Thyroid gland (tissue), 4 donors: ENCODE results near the gene PNMA6F. TPM values are rescaled to one million over a fixed set of nuclear protein-coding genes. Genes with fewer than 3 reads are reported as not detected.

ENCODE experiments used
- DNase-seq, 2 donors: peaks; one replicate each; pipeline ENCODE4 v3.0.0-alpha.2; 2019
- H3K27ac ChIP-seq, 3 donors: fragments of 200-600 bp; sonication (generic); 1 replicate in 2 of 3; 2 replicates in 1 of 3; pipeline ENCODE4 v1.5.1; 2016 to 2019; ENCODE audit warnings: mild to moderate bottlenecking in 1 of 3, moderate library complexity in 1 of 3
- H3K27me3 ChIP-seq: fragments of 200-600 bp; sonication (generic); one replicate; pipeline ENCODE4 v1.5.1; 2019
- H3K36me3 ChIP-seq, 2 donors: fragments of 200-600 bp; sonication (generic); one replicate each; pipeline ENCODE4 v1.5.1; 2016 to 2019
- H3K4me1 ChIP-seq, 2 donors: fragments of 200-600 bp; sonication (generic); one replicate each; pipeline ENCODE4 v1.5.1; 2017 to 2019
- H3K4me3 ChIP-seq, 3 donors: fragments of 200-600 bp; sonication (generic); replicated peaks in 1 of 3; 1 replicate in 2 of 3; 2 replicates in 1 of 3; pipeline ENCODE4 v1.5.1; 2016; ENCODE audit warnings: mild to moderate bottlenecking in 1 of 3
- H3K9me3 ChIP-seq: fragments of 200-600 bp; sonication (generic); one replicate; pipeline ENCODE4 v1.5.1; 2017
- POLR2A ChIP-seq, 2 donors: fragments of 450-650 bp; IDR thresholded peaks; one replicate each; pipeline ENCODE4 v1.6.1; 2017; ENCODE audit warnings: antibody characterized with exemption in 2 of 2, mild to moderate bottlenecking in 2 of 2, moderate library complexity in 1 of 2
- whole genome bisulfite sequencing, 2 donors: methylation state at CpG; one replicate each; pipeline ENCODE4 v1.1.5; 2017; 5-methylcytosine and 5-hydroxymethylcytosine counted together
- intact Hi-C: fragments of 100-400 bp; cut with DNase I; formaldehyde crosslinking; loops from one replicate; pipeline ENCODE4 v1.15.1; 2023
- total RNA-seq, 4 donors: library from RNA; depleted of rRNA; stranded (reverse); fragments of >200 nt; gene quantifications; one replicate each; pipeline ENCODE4 v1.2.3, GENCODE V29; 2016
- TF ChIP-seq, protein P1 (sequence below), 6 experiments: fragments of 200-600 bp in 3 of 6; fragments of 450-650 bp in 3 of 6; sonication (generic) in 3 of 6; IDR thresholded peaks; one replicate each; pipeline ENCODE4 v1.5.1; 2016 to 2019; ENCODE audit warnings: antibody characterized with exemption in 6 of 6, mild to moderate bottlenecking in 2 of 6, inconsistent platforms in 1 of 6, moderate library complexity in 1 of 6

Gene PNMA6F
- total RNA-seq, 4 donors from 2014 or later = not detected

DNA sequence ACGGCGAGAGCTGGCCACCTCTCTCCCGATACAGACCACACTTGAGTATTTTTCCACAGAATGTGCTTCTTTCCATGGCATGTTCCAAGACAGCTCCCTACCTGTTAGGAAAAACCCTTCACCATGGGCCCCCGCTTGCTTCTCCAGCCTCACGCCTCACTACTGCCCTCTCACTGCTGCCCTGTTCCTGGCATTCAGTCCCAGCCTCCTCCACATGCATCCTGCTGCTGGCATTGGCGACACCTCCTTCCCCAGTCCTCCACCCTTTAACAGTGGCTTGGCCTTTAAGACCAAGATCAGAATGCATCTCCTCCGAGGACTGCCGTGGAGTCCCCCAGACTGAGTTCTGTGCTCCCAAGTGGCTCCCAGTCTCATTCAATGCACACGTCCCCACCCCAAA, 10.7 kb downstream of the PNMA6F start:
- H3K4me1 ChIP-seq = no peaks in the 10 kb centered on the region
- intact Hi-C loops = no loop called here
- no peaks in the 10 kb centered on the region for H3K27me3 ChIP-seq
- H3K9me3 ChIP-seq = no peaks in the 10 kb centered on the region
- peak; percentile 15 to 35 for DNase-seq
- H3K36me3 ChIP-seq = no peaks in the 10 kb centered on the region
- TF ChIP-seq, protein P1, sequence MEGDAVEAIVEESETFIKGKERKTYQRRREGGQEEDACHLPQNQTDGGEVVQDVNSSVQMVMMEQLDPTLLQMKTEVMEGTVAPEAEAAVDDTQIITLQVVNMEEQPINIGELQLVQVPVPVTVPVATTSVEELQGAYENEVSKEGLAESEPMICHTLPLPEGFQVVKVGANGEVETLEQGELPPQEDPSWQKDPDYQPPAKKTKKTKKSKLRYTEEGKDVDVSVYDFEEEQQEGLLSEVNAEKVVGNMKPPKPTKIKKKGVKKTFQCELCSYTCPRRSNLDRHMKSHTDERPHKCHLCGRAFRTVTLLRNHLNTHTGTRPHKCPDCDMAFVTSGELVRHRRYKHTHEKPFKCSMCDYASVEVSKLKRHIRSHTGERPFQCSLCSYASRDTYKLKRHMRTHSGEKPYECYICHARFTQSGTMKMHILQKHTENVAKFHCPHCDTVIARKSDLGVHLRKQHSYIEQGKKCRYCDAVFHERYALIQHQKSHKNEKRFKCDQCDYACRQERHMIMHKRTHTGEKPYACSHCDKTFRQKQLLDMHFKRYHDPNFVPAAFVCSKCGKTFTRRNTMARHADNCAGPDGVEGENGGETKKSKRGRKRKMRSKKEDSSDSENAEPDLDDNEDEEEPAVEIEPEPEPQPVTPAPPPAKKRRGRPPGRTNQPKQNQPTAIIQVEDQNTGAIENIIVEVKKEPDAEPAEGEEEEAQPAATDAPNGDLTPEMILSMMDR (IDR thresholded peaks at IDR 0.05) = peak in 1 of 6 experiments; percentile 24
- TF ChIP-seq POLR2A (IDR thresholded peaks at IDR 0.05) = no peak
- H3K4me3 ChIP-seq = no peak overlapping the region
- 36 to 54% methylated on average over 6 to 7 of the region's 9 CpGs for WGBS, 2 donors
- H3K27ac ChIP-seq = no peak overlapping the region

DNA sequence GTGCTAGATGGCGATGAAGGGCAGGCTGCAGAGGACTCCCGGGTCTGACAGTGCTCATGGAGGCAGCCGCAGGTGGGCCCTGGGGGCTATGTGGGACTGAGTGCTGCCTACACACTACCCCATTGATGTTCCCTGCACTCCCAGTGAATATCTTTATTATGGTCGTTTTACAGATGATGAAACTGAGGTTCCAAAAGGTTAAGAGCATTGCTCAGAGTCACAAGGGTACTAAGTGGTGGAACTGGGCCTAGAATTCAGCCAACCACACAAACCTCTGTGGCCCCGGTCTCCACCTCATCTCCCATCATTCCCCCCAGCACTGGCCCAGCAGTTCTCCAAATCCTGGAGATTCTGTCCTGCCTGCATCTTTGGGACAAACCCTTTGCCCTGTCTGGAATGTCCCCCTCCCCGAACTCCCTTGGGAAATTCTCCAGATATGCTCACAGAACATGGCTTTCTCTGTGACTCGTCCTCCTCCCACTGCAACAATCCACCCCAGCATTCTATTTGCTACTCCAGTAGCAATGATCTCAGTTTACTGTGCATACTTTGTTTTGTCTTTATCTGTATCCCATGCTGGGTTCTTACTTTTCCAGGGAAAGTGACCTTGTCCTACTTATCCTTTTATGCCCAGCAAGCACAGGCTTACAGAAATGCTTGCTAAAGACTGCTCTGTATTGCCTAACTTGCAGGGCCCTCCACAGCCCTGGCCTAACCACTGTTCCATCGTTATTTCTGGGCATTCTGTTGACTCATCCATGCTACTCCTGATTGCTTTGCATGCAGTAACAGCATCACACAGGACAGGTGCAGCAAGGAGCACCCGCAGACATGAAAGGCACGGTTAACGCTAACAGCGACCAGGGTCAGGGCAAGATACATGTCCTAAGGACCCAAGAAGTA, 14.0 kb downstream of the PNMA6F start:
- DNase-seq = no peak
- WGBS, 2 donors = 71 to 80% methylated on average over 9 to 11 of the region's 12 CpGs
- H3K4me3 ChIP-seq = no peak overlapping the region
- no peaks in the 10 kb centered on the region for H3K9me3 ChIP-seq
- H3K27ac ChIP-seq = no peak overlapping the region
- no peaks in the 10 kb centered on the region for H3K4me1 ChIP-seq
- no peaks in the 10 kb centered on the region for H3K27me3 ChIP-seq
- TF ChIP-seq POLR2A (IDR thresholded peaks at IDR 0.05) = no peak
- TF ChIP-seq, protein P1 (IDR thresholded peaks at IDR 0.05) = no peak
- no peaks in the 10 kb centered on the region for H3K36me3 ChIP-seq
- intact Hi-C loops = no loop called here

DNA sequence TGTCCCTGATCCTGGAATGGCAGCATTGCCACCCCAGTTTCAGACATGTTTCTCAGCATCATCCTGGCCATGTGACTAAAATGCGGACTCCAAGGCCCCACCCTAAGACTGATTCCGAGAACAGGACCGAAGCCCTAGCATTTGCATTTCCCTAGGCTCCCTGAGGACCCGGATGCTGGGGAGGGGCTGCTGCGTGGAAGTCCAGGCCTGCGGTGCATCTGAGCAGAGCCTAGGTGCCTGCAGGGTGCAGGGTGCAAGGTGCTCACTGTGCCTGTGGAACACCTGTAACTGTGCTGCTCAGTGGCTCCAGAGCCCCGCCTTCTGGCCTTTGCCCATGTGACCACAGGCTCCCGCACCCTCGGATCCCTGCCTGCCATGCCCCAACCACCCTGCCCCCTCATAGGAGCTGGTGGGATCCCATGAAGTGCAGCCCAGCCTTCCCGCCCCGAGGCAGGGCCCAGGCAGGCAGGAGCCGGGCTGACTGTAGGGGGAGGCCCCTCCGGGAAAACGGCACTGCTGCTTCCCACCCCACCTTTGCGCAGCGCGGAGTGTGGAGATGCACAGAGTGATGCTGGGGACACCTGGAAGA, 14.9 kb downstream of the PNMA6F start:
- H3K27ac ChIP-seq = no peak overlapping the region
- no peak overlapping the region for H3K4me3 ChIP-seq
- intact Hi-C loops = no loop called here
- H3K36me3 ChIP-seq = no peaks in the 10 kb centered on the region
- TF ChIP-seq, protein P1 (IDR thresholded peaks at IDR 0.05) = no peak
- no peak for TF ChIP-seq POLR2A (IDR thresholded peaks at IDR 0.05)
- H3K27me3 ChIP-seq = no peaks in the 10 kb centered on the region
- H3K4me1 ChIP-seq = no peaks in the 10 kb centered on the region
- DNase-seq = no peak
- WGBS, 2 donors = 88 to 100% methylated on average over 2 to 4 of the region's 17 CpGs
- H3K9me3 ChIP-seq = no peaks in the 10 kb centered on the region

DNA sequence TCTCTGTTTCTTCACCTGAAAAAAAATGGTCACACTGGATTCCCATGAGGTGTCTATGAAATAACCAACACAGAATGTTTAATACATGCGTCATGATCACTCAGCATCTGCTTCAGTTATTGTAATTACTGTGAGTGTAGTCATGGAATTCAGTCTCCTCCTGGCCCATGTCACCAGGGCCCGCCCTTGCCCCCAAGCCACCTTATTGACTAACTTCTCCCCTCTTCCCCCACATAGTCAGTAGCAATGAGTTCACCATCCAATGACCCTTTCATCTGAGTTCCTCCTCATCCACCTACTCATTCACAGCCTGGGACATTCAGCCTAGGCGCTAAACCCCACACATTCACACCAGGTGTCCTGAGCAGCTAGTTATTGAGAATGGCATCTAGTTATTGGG, 15.6 kb downstream of the PNMA6F start:
- no peaks in the 10 kb centered on the region for H3K4me1 ChIP-seq
- no peaks in the 10 kb centered on the region for H3K36me3 ChIP-seq
- no peak for DNase-seq
- H3K27me3 ChIP-seq = no peaks in the 10 kb centered on the region
- intact Hi-C loops = no loop called here
- H3K4me3 ChIP-seq = no peak overlapping the region
- 96 to 97% methylated on average over 3 of the region's 3 CpGs for WGBS, 2 donors
- TF ChIP-seq, protein P1 (IDR thresholded peaks at IDR 0.05) = no peak
- TF ChIP-seq POLR2A (IDR thresholded peaks at IDR 0.05) = no peak
- no peaks in the 10 kb centered on the region for H3K9me3 ChIP-seq
- H3K27ac ChIP-seq = no peak overlapping the region
